HUES64 (cell line): ENCODE data around the gene VCX3B.
"Not testable (repeated sequence)": the region's sequence is repeated elsewhere in the genome, so short reads cannot be mapped to it uniquely, and the experiment has no call there.

ENCODE experiments used
- H3K27ac ChIP-seq: 2 replicates; pipeline ENCODE4 v1.7.0; 2013; ENCODE audit warnings: low read depth, low read length, inconsistent platforms
- H3K27me3 ChIP-seq: 2 replicates; pipeline ENCODE4 v1.6.1; 2013; ENCODE audit warnings: mild to moderate bottlenecking, low read length; ENCODE audit not compliant: insufficient read depth
- H3K36me3 ChIP-seq: 2 replicates; pipeline ENCODE4 v1.6.1; 2013; ENCODE audit warnings: mild to moderate bottlenecking, low read length; ENCODE audit not compliant: insufficient read depth
- H3K4me1 ChIP-seq: 2 replicates; pipeline ENCODE4 v1.6.1; 2013; ENCODE audit warnings: mild to moderate bottlenecking, low read length, moderate library complexity; ENCODE audit not compliant: insufficient read depth
- H3K4me3 ChIP-seq: 2 replicates; pipeline ENCODE4 v1.5.1; 2013; ENCODE audit warnings: mild to moderate bottlenecking, low read length, moderate library complexity
- H3K9ac ChIP-seq: 2 replicates; pipeline ENCODE4 v1.6.1; 2013; ENCODE audit warnings: mild to moderate bottlenecking, low read depth, low read length
- H3K9me3 ChIP-seq: 2 replicates; pipeline ENCODE4 v1.6.1; 2013; ENCODE audit warnings: low read depth, low read length; ENCODE audit not compliant: insufficient read depth
- WGBS: fragments of 150-250, 120-280 bp; methylation state at CpG from one replicate; pipeline ENCODE4 v1.1.7; 2013; ENCODE audit warnings: missing lambda C conversion rate; 5-methylcytosine and 5-hydroxymethylcytosine counted together

The VCX3B gene

GRCh38 chrX:8462488-8462887 is 2.1 kb upstream of the VCX3B start:
- H3K4me3 ChIP-seq: no peak overlapping the region
- H3K27ac ChIP-seq: no peak overlapping the region
- no peaks in the 10 kb centered on the region for H3K27me3 ChIP-seq
- H3K9me3 ChIP-seq: no peaks in the 10 kb centered on the region
- no peaks in the 10 kb centered on the region for H3K36me3 ChIP-seq
- H3K4me1 ChIP-seq: no peaks in the 10 kb centered on the region
- no peak overlapping the region for H3K9ac ChIP-seq

- Histone ChIP-seq H3K9me3 (no peaks in the 10 kb centered on the region), H3K27me3 (no peaks in the 10 kb centered on the region), H3K27ac (no peak overlapping the region), H3K9ac (no peak overlapping the region), H3K4me3 (no peak overlapping the region), H3K36me3 (no peaks in the 10 kb centered on the region), H3K4me1 (no peaks in the 10 kb centered on the region)
- 87% methylated on average over 8 of the region's 8 CpGs for WGBS
These were observed 19.8 kb downstream of the VCX3B start for GRCh38 chrX:8484360-8484949.

- not testable (repeated sequence) for H3K27ac ChIP-seq, H3K27me3 ChIP-seq, H3K9me3 ChIP-seq, H3K36me3 ChIP-seq, H3K4me3 ChIP-seq, H3K4me1 ChIP-seq, H3K9ac ChIP-seq
- WGBS: 92% methylated on average over 3 of the region's 4 CpGs
These were observed 30.4 kb downstream of the VCX3B start for GRCh38 chrX:8495036-8495435.

GRCh38 chrX:8500203-8500602 is 35.6 kb downstream of the VCX3B start:
- no peak overlapping the region for H3K9ac ChIP-seq
- no peaks in the 10 kb centered on the region for H3K27me3 ChIP-seq
- H3K4me3 ChIP-seq: no peak overlapping the region
- 96% methylated on average over 3 of the region's 4 CpGs for WGBS
- no peak overlapping the region for H3K27ac ChIP-seq
- H3K4me1 ChIP-seq: no peaks in the 10 kb centered on the region
- H3K36me3 ChIP-seq: no peaks in the 10 kb centered on the region
- no peaks in the 10 kb centered on the region for H3K9me3 ChIP-seq

GRCh38 chrX:8502101-8502500 is 37.5 kb downstream of the VCX3B start:
- not testable (repeated sequence) for H3K9ac ChIP-seq, H3K27ac ChIP-seq, H3K4me1 ChIP-seq, H3K9me3 ChIP-seq, H3K27me3 ChIP-seq, H3K4me3 ChIP-seq, H3K36me3 ChIP-seq
- WGBS: 97% methylated on average over 21 of the region's 21 CpGs

GRCh38 chrX:8504451-8504850 is 39.8 kb downstream of the VCX3B start:
- WGBS: 94% methylated on average over 5 of the region's 6 CpGs
- Histone ChIP-seq H3K27me3 (no peaks in the 10 kb centered on the region), H3K27ac (no peak overlapping the region)

More at GRCh38 chrX:8504451-8504850, 39.8 kb downstream of the VCX3B start:
- no peak overlapping the region for H3K4me3 ChIP-seq
- H3K9ac ChIP-seq: no peak overlapping the region
- H3K9me3 ChIP-seq: no peaks in the 10 kb centered on the region
- H3K36me3 ChIP-seq: no peaks in the 10 kb centered on the region
- H3K4me1 ChIP-seq: no peaks in the 10 kb centered on the region
